Keratinocyte (primary cell): ENCODE results near the gene GSN. TPM values are rescaled to one million over a fixed set of nuclear protein-coding genes. Genes with fewer than 3 reads are reported as not detected.

Experiments used
- DNase-seq: peaks from one replicate; pipeline ENCODE4 v3.0.0-alpha.2; 2011; ENCODE audit warnings: low read depth, missing footprints, low spot score
- FAIRE-seq: peaks from 2 replicates; lab custom pipeline; 2011; peaks lifted over from hg19 to GRCh38; lab: Jason Lieb, UNC
- H2AFZ ChIP-seq: 2 replicates; pipeline ENCODE4 v1.6.0; 2012; ENCODE audit warnings: low read length, control low read depth, inconsistent platforms; ENCODE audit not compliant: control insufficient read depth
- H3K27ac ChIP-seq: 2 replicates; pipeline ENCODE4 v1.5.1; 2011; ENCODE audit warnings: low read length; ENCODE audit not compliant: control insufficient read depth, insufficient read depth
- H3K27me3 ChIP-seq: 3 replicates; pipeline ENCODE4 v1.6.0; 2011; ENCODE audit warnings: low read length; ENCODE audit not compliant: control insufficient read depth, insufficient read depth; ENCODE audit errors: extremely low read depth
- H3K36me3 ChIP-seq, 2 experiments: 2 replicates in 1 of 2; 3 replicates in 1 of 2; pipeline ENCODE4 v1.5.1; 2011; ENCODE audit warnings: low read length in 2 of 2, mild to moderate bottlenecking in 1 of 2; ENCODE audit not compliant: control insufficient read depth in 2 of 2, insufficient read depth in 2 of 2; ENCODE audit errors: extremely low read depth in 1 of 2
- H3K4me1 ChIP-seq: 3 replicates; pipeline ENCODE4 v1.5.1; 2011; ENCODE audit warnings: low read length; ENCODE audit not compliant: control insufficient read depth, insufficient read depth; ENCODE audit errors: extremely low read depth
- H3K4me2 ChIP-seq: 3 replicates; pipeline ENCODE4 v1.6.0; 2011; ENCODE audit warnings: low read depth, low read length; ENCODE audit not compliant: control insufficient read depth, insufficient read depth; ENCODE audit errors: extremely low read depth
- H3K4me3 ChIP-seq, 3 experiments: fragments of 200-600 bp in 1 of 3; sonication (generic) in 1 of 3; 2 replicates in 2 of 3; 3 replicates in 1 of 3; pipeline ENCODE4 v1.5.1; 2011 to 2016; ENCODE audit warnings: low read length in 3 of 3, mild to moderate bottlenecking in 3 of 3, control low read depth in 2 of 3, inconsistent platforms in 1 of 3, low read depth in 1 of 3, mixed read lengths in 1 of 3, mixed run types in 1 of 3, moderate library complexity in 1 of 3; ENCODE audit not compliant: control insufficient read depth in 2 of 3, insufficient read depth in 2 of 3; ENCODE audit errors: extremely low read depth in 1 of 3
- H3K79me2 ChIP-seq: 2 replicates; pipeline ENCODE4 v1.6.0; 2012; ENCODE audit warnings: low read length; ENCODE audit not compliant: control insufficient read depth, insufficient read depth
- H3K9ac ChIP-seq: 3 replicates; pipeline ENCODE4 v1.6.0; 2011; ENCODE audit warnings: low read length; ENCODE audit not compliant: control insufficient read depth, insufficient read depth; ENCODE audit errors: extremely low read depth
- H3K9me1 ChIP-seq: 3 replicates; pipeline ENCODE4 v1.6.0; 2011; ENCODE audit warnings: low read length; ENCODE audit not compliant: control insufficient read depth, insufficient read depth; ENCODE audit errors: extremely low read depth
- H3K9me3 ChIP-seq: 2 replicates; pipeline ENCODE4 v1.5.1; 2012; ENCODE audit warnings: low read depth, low read length; ENCODE audit not compliant: control insufficient read depth
- H4K20me1 ChIP-seq: 3 replicates; pipeline ENCODE4 v1.6.0; 2011; ENCODE audit warnings: low read length; ENCODE audit not compliant: control insufficient read depth, insufficient read depth; ENCODE audit errors: extremely low read depth
- CTCF ChIP-seq, 3 experiments: IDR thresholded peaks in 1 of 3; conservative IDR thresholded peaks in 1 of 3; optimal IDR thresholded peaks in 1 of 3; 2 replicates in 2 of 3; 3 replicates in 1 of 3; pipeline versions ENCODE3 to v1.5.1; 2011; ENCODE audit warnings: low read length in 3 of 3, mild to moderate bottlenecking in 3 of 3, moderate library complexity in 2 of 3, control low read depth in 1 of 3, inconsistent platforms in 1 of 3; ENCODE audit not compliant: insufficient read depth in 2 of 3; ENCODE audit errors: extremely low read depth in 1 of 3
- EZH2 ChIP-seq: IDR thresholded peaks from one replicate; pipeline ENCODE4 v1.6.1; 2012; ENCODE audit warnings: inconsistent platforms, mild to moderate bottlenecking, low read length, moderate library complexity
- dilution Hi-C: fragments of 300-500 bp; cut with MboI; formaldehyde crosslinking; loops from one replicate; pipeline ENCODE4 v1.7.0; 2020; ENCODE audit warnings: low sequenced_read_pairs; ENCODE audit not compliant: extremely low pct_ligation_motif_present
- polyA plus RNA-seq, 5 experiments: library from polyadenylated mRNA; depleted of rRNA in 3 of 5; stranded (reverse) in 3 of 5; stranded (forward) in 1 of 5; unstranded in 1 of 5; fragments of >200 nt; gene quantifications; 1 replicate in 1 of 5; 2 replicates in 3 of 5; 3 replicates in 1 of 5; pipeline versions ENCODE4 v1.2.1 to v1.2.3, GENCODE V29; 2011 to 2012; ENCODE audit warnings: missing spikeins in 2 of 5, low read depth in 1 of 5, low replicate concordance in 1 of 5

Gene GSN
- polyA plus RNA-seq, 1 donor (not counting 4 experiments of a cell fraction or from before 2014, with no cell fraction given) = 166 TPM

GRCh38 chr9:121308765-121309164 is 40.8 kb downstream of the GSN start:
- Histone ChIP-seq H3K36me3 (peaks cover 14 to 55% of the 10 kb centered on the region in 2 experiments), H4K20me1 (no peaks in the 10 kb centered on the region), H2AFZ (no peak overlapping the region), H3K27ac (no peak overlapping the region), H3K4me3 (no peak overlapping the region), H3K9ac (no peak overlapping the region), H3K4me1 (no peaks in the 10 kb centered on the region), H3K79me2 (no peaks in the 10 kb centered on the region), H3K9me3 (no peaks in the 10 kb centered on the region), H3K27me3 (no peaks in the 10 kb centered on the region), H3K9me1 (no peaks in the 10 kb centered on the region), H3K4me2 (no peak overlapping the region)
- FAIRE-seq = no peak
- dilution Hi-C loops = no loop called here
- no peak for DNase-seq
- TF ChIP-seq CTCF (optimal IDR thresholded peaks at IDR 0.05 in 1 of 3, IDR thresholded peaks at IDR 0.05 in 1 of 3, conservative IDR thresholded peaks at IDR 0.05 in 1 of 3; ENCODE audit: extremely low read depth in 1 of 3, insufficient read depth in 2 of 3, low read length in 3 of 3) = no peak
- no peak for TF ChIP-seq EZH2

DNA sequence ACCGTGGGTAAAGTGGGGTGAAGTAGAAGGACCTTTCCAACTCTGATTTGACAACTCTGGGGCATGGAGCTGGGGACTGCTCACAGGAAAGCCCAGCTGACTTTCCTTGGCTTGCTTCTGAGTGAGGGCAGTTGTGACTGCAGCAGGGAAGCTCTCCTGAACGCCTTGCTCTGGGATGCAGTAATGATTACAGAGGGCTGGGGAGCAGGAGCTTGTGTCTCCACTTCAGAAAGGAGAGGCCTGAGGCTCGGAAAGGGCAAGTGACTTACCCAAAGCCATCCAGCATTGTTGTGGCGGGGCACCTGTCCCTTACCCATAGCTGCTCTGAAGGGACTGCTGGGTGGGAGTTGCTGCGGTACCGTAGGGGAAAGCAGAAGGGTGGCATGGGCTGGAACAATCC is 41.2 kb downstream of the GSN start:
- Histone ChIP-seq H3K4me3 (no peak overlapping the region), H3K79me2 (no peaks in the 10 kb centered on the region), H3K9me3 (no peaks in the 10 kb centered on the region), H3K27me3 (no peaks in the 10 kb centered on the region), H4K20me1 (no peaks in the 10 kb centered on the region), H3K27ac (no peak overlapping the region), H3K4me1 (no peaks in the 10 kb centered on the region), H3K9ac (no peak overlapping the region), H3K36me3 (peaks cover 13 to 54% of the 10 kb centered on the region in 2 experiments), H3K9me1 (no peaks in the 10 kb centered on the region), H3K4me2 (no peak overlapping the region), H2AFZ (no peak overlapping the region)
- no peak for TF ChIP-seq EZH2
- DNase-seq = no peak
- dilution Hi-C loops = no loop called here
- no peak for FAIRE-seq

DNA sequence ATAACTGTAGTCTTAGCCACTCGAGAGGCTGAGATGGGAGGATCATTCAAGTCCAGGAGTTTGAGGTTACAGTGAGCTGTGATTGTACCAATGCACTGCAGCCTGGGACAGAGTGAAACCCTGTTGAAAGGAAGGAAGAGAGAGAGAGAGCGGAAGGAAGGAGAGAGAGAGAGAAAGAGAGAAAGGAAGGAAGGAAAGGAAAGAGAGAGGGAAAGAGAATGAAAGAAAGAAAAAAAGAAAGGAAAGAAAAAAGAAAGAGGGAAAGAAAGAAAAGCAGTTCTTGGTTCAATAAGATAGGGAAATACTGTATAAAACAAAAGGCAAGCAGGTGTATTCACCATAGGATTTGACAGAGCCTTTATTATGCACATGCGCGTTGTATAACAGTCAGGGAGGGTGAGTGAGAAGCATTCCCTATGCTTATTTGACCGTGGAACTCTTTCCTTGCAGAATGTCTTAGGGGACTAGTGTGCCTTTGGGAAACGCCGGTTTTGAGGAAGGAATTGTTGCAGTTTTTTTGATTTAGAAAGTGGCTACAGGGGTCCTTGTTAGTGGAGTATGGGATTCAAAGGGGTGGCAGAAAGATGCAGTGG is 42.0 kb downstream of the GSN start:
- Histone ChIP-seq H3K4me3 (no peak overlapping the region), H3K27ac (no peak overlapping the region), H3K9me3 (no peaks in the 10 kb centered on the region), H3K4me1 (no peaks in the 10 kb centered on the region), H4K20me1 (no peaks in the 10 kb centered on the region), H3K36me3 (peaks cover 13 to 48% of the 10 kb centered on the region in 2 experiments), H3K79me2 (no peaks in the 10 kb centered on the region), H3K9ac (no peak overlapping the region), H2AFZ (no peak overlapping the region), H3K4me2 (no peak overlapping the region), H3K9me1 (no peaks in the 10 kb centered on the region), H3K27me3 (no peaks in the 10 kb centered on the region)
- no peak for FAIRE-seq
- DNase-seq = no peak
- dilution Hi-C loops = no loop called here
- TF ChIP-seq CTCF (optimal IDR thresholded peaks at IDR 0.05 in 1 of 3, IDR thresholded peaks at IDR 0.05 in 1 of 3, conservative IDR thresholded peaks at IDR 0.05 in 1 of 3; ENCODE audit: extremely low read depth in 1 of 3, insufficient read depth in 2 of 3, low read length in 3 of 3) = no peak
- no peak for TF ChIP-seq EZH2
